Sciatic nerve (tissue), 2 donors: ENCODE data around the gene MTURN. TPM values are rescaled to one million over a fixed set of nuclear protein-coding genes. Genes with fewer than 3 reads are reported as not detected.
A peak's percentile ranks its signal among the peaks of the same experiment; 100 is the strongest.

Experiments
- ATAC-seq: fragments of 200-7000 bp; cut with Tn5 transposase; one replicate; pipeline ENCODE4 v1.9.1; 2020; ENCODE audit warnings: mild to moderate bottlenecking, moderate library complexity
- DNase-seq: peaks from one replicate; pipeline ENCODE4 v3.0.0-alpha.2; 2020; ENCODE audit warnings: low spot score
- intact Hi-C: fragments of 100-400 bp; cut with DNase I; formaldehyde crosslinking; loops from one replicate; pipeline ENCODE4 v1.14.2; 2022
- total RNA-seq: library from RNA; stranded (reverse); fragmentation: NEBNext Ultra II Directional; extraction: Animal tissue kit (Norgen Biotek cat#: 25700); gene quantifications from one replicate; pipeline ENCODE4 v1.2.1, GENCODE V29; 2021
- donor health status: DM: no; HTN: no; CAD: no.
- donor health status: DM: no; HTN: no; CAD: no.

The MTURN gene
- total RNA-seq, 1 donor from 2014 or later, result 189 TPM

DNA sequence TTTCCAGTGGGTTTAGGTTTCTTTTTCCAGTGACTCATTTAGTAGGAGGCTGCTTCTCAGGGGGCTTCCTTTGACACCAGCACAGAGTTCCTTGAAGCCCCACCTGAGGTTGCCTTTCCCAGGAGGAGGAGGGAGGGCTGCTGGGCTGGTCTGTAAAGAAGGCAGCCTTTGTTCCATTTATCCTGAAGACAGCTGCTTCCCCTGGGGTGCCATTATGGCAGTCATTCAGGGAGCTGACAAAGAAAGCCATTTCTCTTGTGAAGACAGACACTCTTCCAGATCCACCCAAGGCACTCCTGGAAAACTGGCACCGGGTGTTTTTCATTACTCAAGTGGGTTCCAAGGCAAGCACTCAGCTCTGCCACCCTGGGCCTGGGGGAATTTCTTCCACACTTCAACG is 54.0 kb downstream of the MTURN start:
- DNase-seq (no peak), ATAC-seq (no peak)
- intact Hi-C loops, result no loop called here

DNA sequence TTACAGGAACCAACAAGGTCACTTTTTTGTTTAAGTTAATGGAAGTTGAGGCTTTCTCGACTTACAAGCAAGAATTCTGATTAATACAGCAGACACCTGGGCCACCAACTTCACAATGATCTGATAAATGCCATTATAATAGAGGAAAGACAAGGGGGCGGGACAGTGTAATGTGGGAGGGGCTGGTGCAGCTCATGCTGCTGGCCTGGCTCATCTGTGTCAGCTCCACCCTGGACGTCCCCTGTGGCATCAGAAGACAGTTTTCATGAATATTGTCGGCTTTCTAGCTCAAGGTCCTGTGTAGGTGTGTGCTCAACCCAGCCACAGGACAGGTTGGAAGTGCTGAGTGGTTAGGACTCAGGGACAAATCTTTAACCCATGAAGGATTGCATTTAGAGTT is 57.0 kb downstream of the MTURN start:
- ATAC-seq (no peak), DNase-seq (no peak)
- intact Hi-C loops, result no loop called here

DNA sequence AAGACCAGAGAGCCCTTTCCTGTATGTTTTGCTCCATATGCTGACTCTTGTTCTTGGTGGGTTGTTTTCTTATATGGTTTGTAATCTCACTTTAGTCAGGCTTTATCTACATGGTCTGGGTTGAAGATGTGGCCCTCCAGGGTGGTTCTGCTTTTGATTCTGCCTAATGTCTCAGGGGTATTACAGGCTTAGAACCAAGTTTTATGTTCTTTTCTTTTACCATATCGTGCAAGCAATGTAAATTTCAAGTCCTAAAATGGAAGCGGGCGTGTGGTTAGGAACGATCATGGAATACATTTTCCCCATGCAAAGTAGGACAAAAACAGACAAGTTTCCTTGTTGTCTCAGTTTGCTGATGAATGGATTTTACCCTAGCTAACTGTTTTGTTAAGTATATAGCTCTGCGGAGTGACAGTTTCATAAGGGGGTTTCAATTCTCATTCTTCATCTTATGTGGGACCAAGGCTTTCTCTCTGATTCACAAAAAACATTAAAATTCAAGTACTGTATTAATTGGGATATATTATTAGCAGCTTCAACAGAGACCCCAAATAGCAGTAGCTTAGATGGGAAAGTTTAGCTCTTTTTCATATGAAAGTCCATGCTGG is 58.7 kb downstream of the MTURN start:
- ATAC-seq, result no peak
- intact Hi-C loops, result no loop called here

DNA sequence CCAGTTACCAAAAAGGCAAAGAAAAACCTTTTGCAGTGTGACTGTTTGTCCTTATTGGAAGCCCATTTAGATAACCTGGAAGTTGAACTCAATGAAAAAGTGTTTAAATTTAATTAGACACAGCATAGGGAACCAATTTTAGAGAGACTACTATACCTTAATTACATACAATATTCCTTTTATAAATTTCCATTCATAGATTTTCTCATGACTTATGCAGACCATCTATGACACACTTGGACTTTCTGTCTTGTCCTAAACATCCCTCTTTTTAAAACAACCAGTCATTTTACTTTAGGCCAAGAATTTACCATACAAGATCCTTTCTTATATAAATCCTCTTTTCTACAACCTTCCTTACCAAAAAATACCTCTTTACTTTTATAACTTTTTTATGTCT is 61.6 kb downstream of the MTURN start:
- DNase-seq (no peak), ATAC-seq (no peak)
- intact Hi-C loops, result no loop called here

More for the DNA sequence above, 58.7 kb downstream of the MTURN start:
- no peak for DNase-seq

- intact Hi-C loops, result no loop called here
- DNase-seq (no peak), ATAC-seq (no peak)
Observed at GRCh38 chr7:30197438-30197837, 62.7 kb downstream of the MTURN start.

DNA sequence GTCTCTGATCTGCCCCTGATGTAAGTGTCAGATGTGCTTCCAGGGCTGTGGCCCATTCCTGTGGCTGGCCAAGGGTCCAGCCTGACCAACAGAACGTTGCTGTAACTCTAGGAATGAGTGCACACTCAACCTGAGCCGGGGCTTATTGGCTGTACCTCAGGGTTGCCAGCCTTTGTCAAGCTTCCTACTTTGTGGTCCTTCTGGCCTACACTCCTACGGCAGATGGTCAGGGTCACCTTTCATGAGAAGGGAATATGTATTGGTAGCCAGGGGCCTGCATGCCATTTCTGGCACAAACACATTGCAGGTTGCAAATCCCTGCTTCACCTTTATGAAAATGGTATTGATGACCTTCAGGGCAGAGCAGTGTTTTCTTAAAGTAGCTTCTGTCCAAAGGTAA is 64.5 kb downstream of the MTURN start:
- ATAC-seq (no peak), DNase-seq (no peak)
- intact Hi-C loops, result no loop called here

GRCh38 chr7:30200591-30200990 is 65.8 kb downstream of the MTURN start:
- intact Hi-C loops, result no loop called here
- ATAC-seq (no peak), DNase-seq (no peak)

DNA sequence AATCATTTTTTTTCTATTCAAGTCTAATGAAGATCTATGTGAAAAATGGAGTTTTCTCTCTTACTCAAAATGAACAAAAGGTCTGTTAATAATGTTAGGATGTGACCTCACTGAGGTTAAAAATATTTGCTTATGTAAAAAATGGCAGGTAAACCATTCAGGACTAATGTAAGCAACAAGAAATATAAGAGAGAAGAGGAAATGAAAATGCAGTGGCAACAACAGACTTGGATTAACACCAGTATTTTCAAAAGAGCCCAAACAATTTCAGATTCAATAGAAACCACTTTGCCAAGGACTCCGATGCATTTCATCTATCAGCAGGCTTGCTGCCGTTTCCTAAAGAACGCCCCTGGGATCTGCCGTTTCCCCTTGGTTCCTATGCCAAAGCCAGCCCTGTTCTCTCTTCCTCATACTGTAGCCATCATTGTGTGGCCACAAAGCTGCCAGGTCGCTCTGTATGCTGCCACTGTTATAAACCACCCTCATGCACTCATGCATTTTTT is 66.4 kb downstream of the MTURN start:
- ATAC-seq (peak; percentile 49), DNase-seq (no peak)
- intact Hi-C loops, result no loop called here

DNA sequence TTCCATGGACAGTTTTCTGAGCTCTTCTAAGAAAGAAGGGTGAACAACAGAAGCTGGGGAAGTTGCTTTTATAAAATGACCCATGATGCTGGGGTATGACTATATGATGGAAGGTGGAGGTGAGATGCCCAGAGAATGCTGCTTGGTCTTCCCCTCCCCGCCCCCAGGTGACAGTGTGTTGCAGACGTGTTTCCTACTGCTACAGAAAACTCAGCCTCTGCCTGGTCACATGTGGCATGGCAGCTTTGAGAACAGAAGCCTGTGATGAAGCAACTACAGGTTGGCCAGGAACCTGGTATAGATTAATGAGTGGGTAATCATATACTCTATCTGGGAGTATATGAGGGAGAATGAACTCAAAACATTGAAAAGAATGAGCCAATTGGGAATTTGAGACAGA is 67.1 kb downstream of the MTURN start:
- DNase-seq (no peak), ATAC-seq (no peak)
- intact Hi-C loops, result no loop called here

DNA sequence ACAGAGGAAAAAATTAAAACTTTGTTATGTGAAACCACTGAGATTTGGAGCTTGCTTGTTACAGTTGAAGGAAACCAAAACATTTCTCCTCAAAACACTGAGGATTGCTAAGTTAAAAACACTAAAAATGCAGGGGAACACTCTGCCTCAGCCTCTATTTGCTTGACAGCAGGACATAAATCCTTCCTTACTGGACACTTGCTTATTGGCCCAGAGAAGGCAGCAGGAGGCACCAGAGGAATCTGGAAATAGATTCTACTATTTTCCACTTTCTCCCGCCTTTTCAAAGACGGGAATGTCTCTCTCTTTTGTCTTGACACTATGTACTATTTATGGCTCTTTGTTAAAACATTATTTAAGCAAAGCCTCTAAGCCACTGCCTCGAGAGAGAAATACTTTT is 67.9 kb downstream of the MTURN start:
- intact Hi-C loops, result no loop called here
- DNase-seq (no peak), ATAC-seq (no peak)

DNA sequence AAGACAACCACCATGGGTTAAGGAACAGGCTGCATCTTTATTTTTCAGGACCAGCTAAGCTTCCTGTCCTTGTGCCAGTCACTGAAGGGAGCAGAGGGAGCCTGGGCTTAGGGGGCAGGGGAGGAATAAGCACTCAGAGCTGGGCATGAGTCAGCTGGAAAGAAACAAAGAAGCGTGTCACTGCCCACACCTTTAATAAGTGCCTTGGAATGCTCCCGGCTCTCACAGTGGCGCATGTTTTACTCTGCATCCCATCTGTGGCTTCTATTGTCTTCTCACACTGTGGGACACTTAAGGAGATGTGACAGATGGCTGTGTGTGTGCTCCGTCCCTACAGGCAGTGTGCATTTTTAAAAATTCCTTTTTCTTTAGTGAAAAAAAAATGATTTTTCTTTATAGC is 71.7 kb downstream of the MTURN start:
- ATAC-seq (peak; percentile 67), DNase-seq (no peak)
- intact Hi-C loops, result no loop called here

- intact Hi-C loops, result no loop called here
- ATAC-seq (no peak), DNase-seq (no peak)
Observed at GRCh38 chr7:30206942-30207341, 72.2 kb downstream of the MTURN start.

DNA sequence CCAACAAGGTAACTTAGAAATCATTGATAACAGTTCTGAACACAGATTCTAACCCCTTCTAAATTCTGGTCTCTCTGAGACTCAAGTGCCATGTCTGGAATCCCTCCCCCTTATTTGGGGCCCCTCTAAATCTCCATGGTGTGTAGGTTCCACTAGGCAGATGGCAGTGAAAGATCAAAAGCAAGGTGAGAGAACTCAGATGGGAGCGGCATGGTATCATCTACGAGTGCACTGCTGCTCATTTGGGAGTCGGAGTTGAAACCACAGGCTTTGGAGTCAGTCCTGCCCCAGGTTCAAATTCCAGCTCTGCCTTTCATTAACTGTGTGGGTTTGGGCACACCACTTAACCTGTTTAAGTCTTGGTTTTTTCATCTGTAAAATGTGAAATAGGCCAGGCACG is 72.6 kb downstream of the MTURN start:
- ATAC-seq (no peak), DNase-seq (no peak)
- intact Hi-C loops, result no loop called here

- DNase-seq (no peak), ATAC-seq (no peak)
- intact Hi-C loops, result no loop called here
Observed at GRCh38 chr7:30209951-30210350, 75.2 kb downstream of the MTURN start.

Other genes starting within 250 kb of the MTURN start
- gene SCRN1, start 145.2 kb upstream of the MTURN start, total RNA-seq, result 176 TPM
- gene FKBP14, start 108.3 kb upstream of the MTURN start, total RNA-seq, result 15.2 TPM
- gene PLEKHA8, start 106.6 kb upstream of the MTURN start, total RNA-seq, result 16.9 TPM
- 27.8 TPM for gene ZNRF2, start 149.6 kb downstream of the MTURN start, total RNA-seq